GM23338 (cell line): ENCODE results near the gene PTPRN2. TPM values are rescaled to one million over a fixed set of nuclear protein-coding genes. Genes with fewer than 3 reads are reported as not detected.

ENCODE experiments used
- ATAC-seq: fragments of 200-7000 bp; cut with Tn5 transposase; 3 replicates; pipeline ENCODE4 v1.9.1; 2020
- DNase-seq: peaks from one replicate; pipeline ENCODE4 v3.0.0-alpha.2; 2015; ENCODE audit warnings: low spot score
- H2AFZ ChIP-seq: fragments of 200-600 bp; sonication (generic); 2 replicates; pipeline ENCODE4 v1.8.0; 2016; ENCODE audit warnings: antibody characterized with exemption, mild to moderate bottlenecking, moderate library complexity
- H3F3A ChIP-seq: fragments of 200-600 bp; sonication (generic); replicated peaks from 2 replicates; pipeline ENCODE4 v1.8.0; 2017; ENCODE audit warnings: antibody characterized with exemption, mixed run types, low read depth
- H3K27ac ChIP-seq: fragments of 200-600 bp; sonication (generic); 2 replicates; pipeline ENCODE4 v1.6.1; 2016; ENCODE audit warnings: low read depth
- H3K27me3 ChIP-seq: fragments of 200-600 bp; sonication (generic); 2 replicates; pipeline ENCODE4 v1.8.0; 2016; ENCODE audit warnings: mild to moderate bottlenecking, mixed run types, moderate library complexity; ENCODE audit not compliant: insufficient read depth
- H3K36me3 ChIP-seq: fragments of 200-600 bp; sonication (generic); 2 replicates; pipeline ENCODE4 v1.8.0; 2016; ENCODE audit warnings: mild to moderate bottlenecking; ENCODE audit not compliant: insufficient read depth
- H3K4me1 ChIP-seq: fragments of 200-600 bp; sonication (generic); 2 replicates; pipeline ENCODE4 v1.8.0; 2016; ENCODE audit warnings: mild to moderate bottlenecking, moderate library complexity; ENCODE audit not compliant: insufficient read depth
- H3K4me2 ChIP-seq: fragments of 200-600 bp; sonication (generic); 2 replicates; pipeline ENCODE4 v1.7.1; 2017; ENCODE audit warnings: mixed run types
- H3K4me3 ChIP-seq: fragments of 200-600 bp; sonication (generic); 2 replicates; pipeline ENCODE4 v1.6.1; 2016; ENCODE audit warnings: mixed run types
- H3K79me2 ChIP-seq: fragments of 200-600 bp; sonication (generic); replicated peaks from 2 replicates; pipeline ENCODE4 v1.8.0; 2017; ENCODE audit warnings: mild to moderate bottlenecking; ENCODE audit not compliant: insufficient read depth
- H3K9me2 ChIP-seq: fragments of 200-600 bp; sonication (generic); 2 replicates; pipeline ENCODE4 v1.8.0; 2017; ENCODE audit not compliant: insufficient read depth
- H4K20me1 ChIP-seq: fragments of 200-600 bp; sonication (generic); replicated peaks from 2 replicates; pipeline ENCODE4 v1.8.0; 2017; ENCODE audit warnings: mild to moderate bottlenecking; ENCODE audit not compliant: insufficient read depth
- H3K27ac Mint-ChIP-seq: 2 replicates; pipeline ENCODE4 v1.8.0; 2020; ENCODE audit warnings: inconsistent platforms, mild to moderate bottlenecking, moderate library complexity, mixed read lengths
- H3K27me3 Mint-ChIP-seq: 3 replicates; pipeline ENCODE4 v1.8.0; 2022; ENCODE audit warnings: low read depth, mild to moderate bottlenecking, moderate library complexity, mixed read lengths, inconsistent platforms; ENCODE audit not compliant: insufficient read depth, poor library complexity
- H3K36me3 Mint-ChIP-seq: 3 replicates; pipeline ENCODE4 v1.8.0; 2021; ENCODE audit warnings: low read depth, mild to moderate bottlenecking, inconsistent platforms, moderate library complexity, mixed read lengths
- H3K4me1 Mint-ChIP-seq: 3 replicates; pipeline ENCODE4 v1.8.0; 2020; ENCODE audit warnings: mild to moderate bottlenecking, inconsistent platforms, mixed read lengths
- H3K4me3 Mint-ChIP-seq: 3 replicates; pipeline ENCODE4 v1.8.0; 2021; ENCODE audit warnings: moderate library complexity, mild to moderate bottlenecking, inconsistent platforms, mixed read lengths
- H3K9me3 Mint-ChIP-seq: 3 replicates; pipeline ENCODE4 v1.8.0; 2020; ENCODE audit warnings: moderate library complexity, mild to moderate bottlenecking, inconsistent platforms, mixed read lengths
- CREB1 ChIP-seq: fragments of 250-450 bp; sonication (Bioruptor Pico); IDR thresholded peaks from 2 replicates; pipeline ENCODE4 v1.5.0; 2020; ENCODE audit warnings: low read depth, mild to moderate bottlenecking, moderate library complexity
- EZH2 ChIP-seq: fragments of 200-600 bp; sonication (generic); IDR thresholded peaks from one replicate; pipeline ENCODE4 v1.8.0; 2017; ENCODE audit warnings: antibody characterized with exemption, mild to moderate bottlenecking, low read depth; ENCODE audit not compliant: unreplicated experiment
- EZH2phosphoT487 ChIP-seq: fragments of 200-600 bp; sonication (generic); IDR thresholded peaks from one replicate; pipeline ENCODE4 v1.8.1; 2018; ENCODE audit warnings: antibody characterized with exemption; ENCODE audit not compliant: unreplicated experiment
- JUNB ChIP-seq: IDR thresholded peaks from one replicate; pipeline ENCODE4 v1.6.1; 2016; ENCODE audit warnings: antibody characterized with exemption; ENCODE audit not compliant: unreplicated experiment
- NANOG ChIP-seq: IDR thresholded peaks from 2 replicates; pipeline ENCODE4 v1.6.1; 2016; ENCODE audit warnings: antibody characterized with exemption, borderline replicate concordance
- POLR2AphosphoS5 ChIP-seq: IDR thresholded peaks from 2 replicates; pipeline ENCODE4 v1.6.1; 2016; ENCODE audit warnings: antibody characterized with exemption, low read depth
- STAT1 ChIP-seq: IDR thresholded peaks from one replicate; pipeline ENCODE4 v1.6.1; 2016; ENCODE audit warnings: antibody characterized with exemption; ENCODE audit not compliant: unreplicated experiment
- ZNF331 ChIP-seq: fragments of 250-450 bp; sonication (Bioruptor Pico); IDR thresholded peaks from 2 replicates; pipeline ENCODE4 v1.5.0; 2020; ENCODE audit warnings: low read depth, mild to moderate bottlenecking, moderate library complexity
- polyA plus RNA-seq: library from polyadenylated mRNA; unstranded; fragments of >200 nt; fragmentation: Nextera tagmentation; extraction: Ambion mirVana; gene quantifications from 2 replicates; pipeline ENCODE4 v1.2.1, GENCODE V29; 2016
- total RNA-seq: library from RNA; depleted of rRNA; stranded (reverse); fragments of >200 nt; shearing (Covaris generic); gene quantifications from 2 replicates; pipeline ENCODE4 v1.2.3, GENCODE V29; 2014
- TF ChIP-seq, protein P1 (sequence below), 2 experiments: fragments of 200-600 bp in 1 of 2; sonication (generic) in 1 of 2; conservative IDR thresholded peaks; 2 replicates each; pipeline versions ENCODE4 v1.5.1 to v1.6.1; 2016 to 2017; ENCODE audit warnings: antibody characterized with exemption in 2 of 2, low read depth in 2 of 2, mild to moderate bottlenecking in 2 of 2, moderate library complexity in 1 of 2
- TF ChIP-seq, protein P2 (sequence below): fragments of 250-450 bp; sonication (Bioruptor Pico); IDR thresholded peaks from 2 replicates; pipeline ENCODE4 v1.5.0; 2020; ENCODE audit warnings: mild to moderate bottlenecking, moderate library complexity
- TF ChIP-seq, protein P3 (sequence below): IDR thresholded peaks from one replicate; pipeline ENCODE4 v1.6.1; 2018; ENCODE audit warnings: antibody characterized with exemption; ENCODE audit not compliant: unreplicated experiment
- TF ChIP-seq, protein P4 (sequence below): IDR thresholded peaks from 2 replicates; pipeline ENCODE4 v1.6.1; 2016; ENCODE audit warnings: antibody characterized with exemption

The PTPRN2 gene
- total and polyA plus RNA-seq, 2 experiments from 2014 or later, result 0.87 to 4.0 TPM

DNA sequence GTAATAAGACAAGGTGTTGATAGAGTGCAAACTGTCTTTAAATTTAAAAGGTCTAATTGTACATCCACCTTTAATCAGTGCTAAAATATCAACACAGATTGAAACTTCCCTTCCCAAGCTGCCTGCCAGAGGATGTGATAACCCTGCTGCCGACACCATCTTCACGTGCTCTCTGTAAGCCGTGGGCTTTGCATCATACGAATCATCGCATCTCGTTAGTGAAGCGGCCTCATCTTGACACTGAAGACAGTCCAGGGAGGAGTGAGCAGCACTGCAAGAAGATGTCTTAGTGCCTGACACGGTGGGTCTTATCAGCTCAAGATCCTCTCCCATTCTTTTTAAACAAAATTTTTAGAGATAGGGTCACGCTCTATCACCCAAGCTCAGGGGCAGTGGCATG is 518.8 kb downstream of the PTPRN2 start:
- Mint-ChIP-seq H3K27ac (no peak overlapping the region), H3K36me3 (peaks cover 70% of the 10 kb centered on the region), H3K9me3 (peaks cover 97% of the 10 kb centered on the region), H3K4me1 (no peaks in the 10 kb centered on the region), H3K27me3 (peaks cover 13% of the 10 kb centered on the region), H3K4me3 (no peak overlapping the region)
- Histone ChIP-seq H4K20me1 (no peaks in the 10 kb centered on the region), H2AFZ (no peak overlapping the region), H3K4me3 (no peak overlapping the region), H3K9me2 (no peaks in the 10 kb centered on the region), H3K27me3 (no peaks in the 10 kb centered on the region), H3K36me3 (no peaks in the 10 kb centered on the region), H3K4me2 (no peak overlapping the region), H3F3A (no peaks in the 10 kb centered on the region), H3K79me2 (no peaks in the 10 kb centered on the region), H3K4me1 (no peaks in the 10 kb centered on the region), H3K27ac (no peak overlapping the region)
- no peak for DNase-seq
- TF ChIP-seq, protein P1, sequence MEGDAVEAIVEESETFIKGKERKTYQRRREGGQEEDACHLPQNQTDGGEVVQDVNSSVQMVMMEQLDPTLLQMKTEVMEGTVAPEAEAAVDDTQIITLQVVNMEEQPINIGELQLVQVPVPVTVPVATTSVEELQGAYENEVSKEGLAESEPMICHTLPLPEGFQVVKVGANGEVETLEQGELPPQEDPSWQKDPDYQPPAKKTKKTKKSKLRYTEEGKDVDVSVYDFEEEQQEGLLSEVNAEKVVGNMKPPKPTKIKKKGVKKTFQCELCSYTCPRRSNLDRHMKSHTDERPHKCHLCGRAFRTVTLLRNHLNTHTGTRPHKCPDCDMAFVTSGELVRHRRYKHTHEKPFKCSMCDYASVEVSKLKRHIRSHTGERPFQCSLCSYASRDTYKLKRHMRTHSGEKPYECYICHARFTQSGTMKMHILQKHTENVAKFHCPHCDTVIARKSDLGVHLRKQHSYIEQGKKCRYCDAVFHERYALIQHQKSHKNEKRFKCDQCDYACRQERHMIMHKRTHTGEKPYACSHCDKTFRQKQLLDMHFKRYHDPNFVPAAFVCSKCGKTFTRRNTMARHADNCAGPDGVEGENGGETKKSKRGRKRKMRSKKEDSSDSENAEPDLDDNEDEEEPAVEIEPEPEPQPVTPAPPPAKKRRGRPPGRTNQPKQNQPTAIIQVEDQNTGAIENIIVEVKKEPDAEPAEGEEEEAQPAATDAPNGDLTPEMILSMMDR (conservative IDR thresholded peaks at IDR 0.05; ENCODE audit: low read depth in 2 of 2), result no peak
- no peak for TF ChIP-seq NANOG
- TF ChIP-seq, protein P2, sequence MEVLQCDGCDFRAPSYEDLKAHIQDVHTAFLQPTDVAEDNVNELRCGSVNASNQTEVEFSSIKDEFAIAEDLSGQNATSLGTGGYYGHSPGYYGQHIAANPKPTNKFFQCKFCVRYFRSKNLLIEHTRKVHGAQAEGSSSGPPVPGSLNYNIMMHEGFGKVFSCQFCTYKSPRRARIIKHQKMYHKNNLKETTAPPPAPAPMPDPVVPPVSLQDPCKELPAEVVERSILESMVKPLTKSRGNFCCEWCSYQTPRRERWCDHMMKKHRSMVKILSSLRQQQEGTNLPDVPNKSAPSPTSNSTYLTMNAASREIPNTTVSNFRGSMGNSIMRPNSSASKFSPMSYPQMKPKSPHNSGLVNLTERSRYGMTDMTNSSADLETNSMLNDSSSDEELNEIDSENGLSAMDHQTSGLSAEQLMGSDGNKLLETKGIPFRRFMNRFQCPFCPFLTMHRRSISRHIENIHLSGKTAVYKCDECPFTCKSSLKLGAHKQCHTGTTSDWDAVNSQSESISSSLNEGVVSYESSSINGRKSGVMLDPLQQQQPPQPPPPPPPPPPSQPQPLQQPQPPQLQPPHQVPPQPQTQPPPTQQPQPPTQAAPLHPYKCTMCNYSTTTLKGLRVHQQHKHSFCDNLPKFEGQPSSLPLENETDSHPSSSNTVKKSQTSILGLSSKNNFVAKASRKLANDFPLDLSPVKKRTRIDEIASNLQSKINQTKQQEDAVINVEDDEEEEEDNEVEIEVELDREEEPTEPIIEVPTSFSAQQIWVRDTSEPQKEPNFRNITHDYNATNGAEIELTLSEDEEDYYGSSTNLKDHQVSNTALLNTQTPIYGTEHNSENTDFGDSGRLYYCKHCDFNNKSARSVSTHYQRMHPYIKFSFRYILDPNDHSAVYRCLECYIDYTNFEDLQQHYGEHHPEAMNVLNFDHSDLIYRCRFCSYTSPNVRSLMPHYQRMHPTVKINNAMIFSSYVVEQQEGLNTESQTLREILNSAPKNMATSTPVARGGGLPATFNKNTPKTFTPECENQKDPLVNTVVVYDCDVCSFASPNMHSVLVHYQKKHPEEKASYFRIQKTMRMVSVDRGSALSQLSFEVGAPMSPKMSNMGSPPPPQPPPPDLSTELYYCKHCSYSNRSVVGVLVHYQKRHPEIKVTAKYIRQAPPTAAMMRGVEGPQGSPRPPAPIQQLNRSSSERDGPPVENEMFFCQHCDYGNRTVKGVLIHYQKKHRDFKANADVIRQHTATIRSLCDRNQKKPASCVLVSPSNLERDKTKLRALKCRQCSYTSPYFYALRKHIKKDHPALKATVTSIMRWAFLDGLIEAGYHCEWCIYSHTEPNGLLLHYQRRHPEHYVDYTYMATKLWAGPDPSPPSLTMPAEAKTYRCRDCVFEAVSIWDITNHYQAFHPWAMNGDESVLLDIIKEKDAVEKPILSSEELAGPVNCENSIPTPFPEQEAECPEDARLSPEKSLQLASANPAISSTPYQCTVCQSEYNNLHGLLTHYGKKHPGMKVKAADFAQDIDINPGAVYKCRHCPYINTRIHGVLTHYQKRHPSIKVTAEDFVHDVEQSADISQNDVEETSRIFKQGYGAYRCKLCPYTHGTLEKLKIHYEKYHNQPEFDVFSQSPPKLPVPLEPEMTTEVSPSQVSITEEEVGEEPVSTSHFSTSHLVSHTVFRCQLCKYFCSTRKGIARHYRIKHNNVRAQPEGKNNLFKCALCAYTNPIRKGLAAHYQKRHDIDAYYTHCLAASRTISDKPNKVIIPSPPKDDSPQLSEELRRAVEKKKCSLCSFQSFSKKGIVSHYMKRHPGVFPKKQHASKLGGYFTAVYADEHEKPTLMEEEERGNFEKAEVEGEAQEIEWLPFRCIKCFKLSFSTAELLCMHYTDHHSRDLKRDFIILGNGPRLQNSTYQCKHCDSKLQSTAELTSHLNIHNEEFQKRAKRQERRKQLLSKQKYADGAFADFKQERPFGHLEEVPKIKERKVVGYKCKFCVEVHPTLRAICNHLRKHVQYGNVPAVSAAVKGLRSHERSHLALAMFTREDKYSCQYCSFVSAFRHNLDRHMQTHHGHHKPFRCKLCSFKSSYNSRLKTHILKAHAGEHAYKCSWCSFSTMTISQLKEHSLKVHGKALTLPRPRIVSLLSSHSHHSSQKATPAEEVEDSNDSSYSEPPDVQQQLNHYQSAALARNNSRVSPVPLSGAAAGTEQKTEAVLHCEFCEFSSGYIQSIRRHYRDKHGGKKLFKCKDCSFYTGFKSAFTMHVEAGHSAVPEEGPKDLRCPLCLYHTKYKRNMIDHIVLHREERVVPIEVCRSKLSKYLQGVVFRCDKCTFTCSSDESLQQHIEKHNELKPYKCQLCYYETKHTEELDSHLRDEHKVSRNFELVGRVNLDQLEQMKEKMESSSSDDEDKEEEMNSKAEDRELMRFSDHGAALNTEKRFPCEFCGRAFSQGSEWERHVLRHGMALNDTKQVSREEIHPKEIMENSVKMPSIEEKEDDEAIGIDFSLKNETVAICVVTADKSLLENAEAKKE (CRISPR knock-in tag), result no peak
- no peak for TF ChIP-seq ZNF331 (CRISPR knock-in tag)
- TF ChIP-seq EZH2phosphoT487, result no peak
- no peak for TF ChIP-seq STAT1
- TF ChIP-seq, protein P3, sequence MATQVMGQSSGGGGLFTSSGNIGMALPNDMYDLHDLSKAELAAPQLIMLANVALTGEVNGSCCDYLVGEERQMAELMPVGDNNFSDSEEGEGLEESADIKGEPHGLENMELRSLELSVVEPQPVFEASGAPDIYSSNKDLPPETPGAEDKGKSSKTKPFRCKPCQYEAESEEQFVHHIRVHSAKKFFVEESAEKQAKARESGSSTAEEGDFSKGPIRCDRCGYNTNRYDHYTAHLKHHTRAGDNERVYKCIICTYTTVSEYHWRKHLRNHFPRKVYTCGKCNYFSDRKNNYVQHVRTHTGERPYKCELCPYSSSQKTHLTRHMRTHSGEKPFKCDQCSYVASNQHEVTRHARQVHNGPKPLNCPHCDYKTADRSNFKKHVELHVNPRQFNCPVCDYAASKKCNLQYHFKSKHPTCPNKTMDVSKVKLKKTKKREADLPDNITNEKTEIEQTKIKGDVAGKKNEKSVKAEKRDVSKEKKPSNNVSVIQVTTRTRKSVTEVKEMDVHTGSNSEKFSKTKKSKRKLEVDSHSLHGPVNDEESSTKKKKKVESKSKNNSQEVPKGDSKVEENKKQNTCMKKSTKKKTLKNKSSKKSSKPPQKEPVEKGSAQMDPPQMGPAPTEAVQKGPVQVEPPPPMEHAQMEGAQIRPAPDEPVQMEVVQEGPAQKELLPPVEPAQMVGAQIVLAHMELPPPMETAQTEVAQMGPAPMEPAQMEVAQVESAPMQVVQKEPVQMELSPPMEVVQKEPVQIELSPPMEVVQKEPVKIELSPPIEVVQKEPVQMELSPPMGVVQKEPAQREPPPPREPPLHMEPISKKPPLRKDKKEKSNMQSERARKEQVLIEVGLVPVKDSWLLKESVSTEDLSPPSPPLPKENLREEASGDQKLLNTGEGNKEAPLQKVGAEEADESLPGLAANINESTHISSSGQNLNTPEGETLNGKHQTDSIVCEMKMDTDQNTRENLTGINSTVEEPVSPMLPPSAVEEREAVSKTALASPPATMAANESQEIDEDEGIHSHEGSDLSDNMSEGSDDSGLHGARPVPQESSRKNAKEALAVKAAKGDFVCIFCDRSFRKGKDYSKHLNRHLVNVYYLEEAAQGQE, result no peak
- TF ChIP-seq JUNB, result no peak
- TF ChIP-seq CREB1 (CRISPR knock-in tag), result no peak
- no peak for TF ChIP-seq POLR2AphosphoS5
- no peak for TF ChIP-seq EZH2
- TF ChIP-seq, protein P4, sequence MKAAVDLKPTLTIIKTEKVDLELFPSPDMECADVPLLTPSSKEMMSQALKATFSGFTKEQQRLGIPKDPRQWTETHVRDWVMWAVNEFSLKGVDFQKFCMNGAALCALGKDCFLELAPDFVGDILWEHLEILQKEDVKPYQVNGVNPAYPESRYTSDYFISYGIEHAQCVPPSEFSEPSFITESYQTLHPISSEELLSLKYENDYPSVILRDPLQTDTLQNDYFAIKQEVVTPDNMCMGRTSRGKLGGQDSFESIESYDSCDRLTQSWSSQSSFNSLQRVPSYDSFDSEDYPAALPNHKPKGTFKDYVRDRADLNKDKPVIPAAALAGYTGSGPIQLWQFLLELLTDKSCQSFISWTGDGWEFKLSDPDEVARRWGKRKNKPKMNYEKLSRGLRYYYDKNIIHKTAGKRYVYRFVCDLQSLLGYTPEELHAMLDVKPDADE, result no peak
- ATAC-seq, result no peak
